Measurements from ENCODE around the gene NUDT15.

The NUDT15 gene

GRCh38 chr13:48009284-48009683 is 28.2 kb upstream of the NUDT15 start:
- no peaks in the 10 kb centered on the region for H3K27me3 ChIP-seq (ENCODE audit: control insufficient read depth, insufficient read depth, low read length)
- H3K4me1 ChIP-seq (ENCODE audit: control insufficient read depth, insufficient read depth, low read length), result peaks cover 11% of the 10 kb centered on the region

GRCh38 chr13:48010698-48011097 is 26.8 kb upstream of the NUDT15 start:
- H3K27me3 ChIP-seq (ENCODE audit: control insufficient read depth, insufficient read depth, low read length), result no peaks in the 10 kb centered on the region
- peaks cover 11% of the 10 kb centered on the region for H3K4me1 ChIP-seq (ENCODE audit: control insufficient read depth, insufficient read depth, low read length)
- no peak overlapping the region for H3K9ac ChIP-seq (ENCODE audit: low read depth, low read length)
- H3K4me2 ChIP-seq (ENCODE audit: low read length), result no peak overlapping the region
- H3K36me3 ChIP-seq (ENCODE audit: insufficient read depth, low read length), result no peaks in the 10 kb centered on the region
- no peak overlapping the region for H3K4me3 ChIP-seq (ENCODE audit: low read length)
- no peaks in the 10 kb centered on the region for H3K9me3 ChIP-seq (replicated peaks; ENCODE audit: low read length)

More at GRCh38 chr13:48009284-48009683, 28.2 kb upstream of the NUDT15 start:
- H3K9me3 ChIP-seq (replicated peaks; ENCODE audit: low read length), result no peaks in the 10 kb centered on the region
- peak overlapping the region; percentile 32 for H3K4me2 ChIP-seq (ENCODE audit: low read length)
- H3K4me3 ChIP-seq (ENCODE audit: low read length), result no peak overlapping the region
- H3K36me3 ChIP-seq (ENCODE audit: insufficient read depth, low read length), result no peaks in the 10 kb centered on the region
- peak overlapping the region; percentile 34 for H3K9ac ChIP-seq (ENCODE audit: low read depth, low read length)

GRCh38 chr13:48012668-48013067 is 24.9 kb upstream of the NUDT15 start:
- no peaks in the 10 kb centered on the region for H3K36me3 ChIP-seq (ENCODE audit: insufficient read depth, low read length)
- no peaks in the 10 kb centered on the region for H3K27me3 ChIP-seq (ENCODE audit: control insufficient read depth, insufficient read depth, low read length)
- no peaks in the 10 kb centered on the region for H3K9me3 ChIP-seq (replicated peaks; ENCODE audit: low read length)
- H3K9ac ChIP-seq (ENCODE audit: low read depth, low read length), result no peak overlapping the region
- H3K4me1 ChIP-seq (ENCODE audit: control insufficient read depth, insufficient read depth, low read length), result peaks cover 11% of the 10 kb centered on the region
- no peak overlapping the region for H3K4me2 ChIP-seq (ENCODE audit: low read length)
- no peak overlapping the region for H3K4me3 ChIP-seq (ENCODE audit: low read length)

GRCh38 chr13:48014359-48014758 is 23.2 kb upstream of the NUDT15 start:
- Histone ChIP-seq H3K27me3 (ENCODE audit: control insufficient read depth, insufficient read depth, low read length) (no peaks in the 10 kb centered on the region), H3K4me2 (ENCODE audit: low read length) (no peak overlapping the region), H3K9ac (ENCODE audit: low read depth, low read length) (no peak overlapping the region), H3K36me3 (ENCODE audit: insufficient read depth, low read length) (no peaks in the 10 kb centered on the region), H3K4me3 (ENCODE audit: low read length) (no peak overlapping the region), H3K4me1 (ENCODE audit: control insufficient read depth, insufficient read depth, low read length) (peaks cover 4% of the 10 kb centered on the region), H3K9me3 (replicated peaks; ENCODE audit: low read length) (no peaks in the 10 kb centered on the region)

- no peaks in the 10 kb centered on the region for H3K4me1 ChIP-seq (ENCODE audit: control insufficient read depth, insufficient read depth, low read length)
Measured at GRCh38 chr13:48018637-48019036, 18.9 kb upstream of the NUDT15 start.

GRCh38 chr13:48019796-48020195 is 17.7 kb upstream of the NUDT15 start:
- H3K27me3 ChIP-seq (ENCODE audit: control insufficient read depth, insufficient read depth, low read length), result no peaks in the 10 kb centered on the region
- no peaks in the 10 kb centered on the region for H3K4me1 ChIP-seq (ENCODE audit: control insufficient read depth, insufficient read depth, low read length)
- no peak overlapping the region for H3K4me2 ChIP-seq (ENCODE audit: low read length)
- no peaks in the 10 kb centered on the region for H3K9me3 ChIP-seq (replicated peaks; ENCODE audit: low read length)
- H3K4me3 ChIP-seq (ENCODE audit: low read length), result no peak overlapping the region
- H3K9ac ChIP-seq (ENCODE audit: low read depth, low read length), result no peak overlapping the region
- H3K36me3 ChIP-seq (ENCODE audit: insufficient read depth, low read length), result no peaks in the 10 kb centered on the region

More at GRCh38 chr13:48018637-48019036, 18.9 kb upstream of the NUDT15 start:
- Histone ChIP-seq H3K9me3 (replicated peaks; ENCODE audit: low read length) (no peaks in the 10 kb centered on the region), H3K9ac (ENCODE audit: low read depth, low read length) (no peak overlapping the region), H3K4me2 (ENCODE audit: low read length) (no peak overlapping the region), H3K4me3 (ENCODE audit: low read length) (no peak overlapping the region), H3K36me3 (ENCODE audit: insufficient read depth, low read length) (no peaks in the 10 kb centered on the region), H3K27me3 (ENCODE audit: control insufficient read depth, insufficient read depth, low read length) (no peaks in the 10 kb centered on the region)

- Histone ChIP-seq H3K9ac (ENCODE audit: low read depth, low read length) (no peak overlapping the region), H3K4me2 (ENCODE audit: low read length) (no peak overlapping the region), H3K4me3 (ENCODE audit: low read length) (no peak overlapping the region), H3K27me3 (ENCODE audit: control insufficient read depth, insufficient read depth, low read length) (no peaks in the 10 kb centered on the region), H3K4me1 (ENCODE audit: control insufficient read depth, insufficient read depth, low read length) (no peaks in the 10 kb centered on the region), H3K9me3 (replicated peaks; ENCODE audit: low read length) (peaks cover 2% of the 10 kb centered on the region), H3K36me3 (ENCODE audit: insufficient read depth, low read length) (no peaks in the 10 kb centered on the region)
Measured at GRCh38 chr13:48028066-48028465, 9.5 kb upstream of the NUDT15 start.

GRCh38 chr13:48029859-48030258 is 7.7 kb upstream of the NUDT15 start:
- no peaks in the 10 kb centered on the region for H3K36me3 ChIP-seq (ENCODE audit: insufficient read depth, low read length)
- peaks cover 2% of the 10 kb centered on the region for H3K9me3 ChIP-seq (replicated peaks; ENCODE audit: low read length)
- H3K4me3 ChIP-seq (ENCODE audit: low read length), result no peak overlapping the region
- H3K27me3 ChIP-seq (ENCODE audit: control insufficient read depth, insufficient read depth, low read length), result no peaks in the 10 kb centered on the region
- H3K9ac ChIP-seq (ENCODE audit: low read depth, low read length), result no peak overlapping the region
- no peak overlapping the region for H3K4me2 ChIP-seq (ENCODE audit: low read length)
- H3K4me1 ChIP-seq (ENCODE audit: control insufficient read depth, insufficient read depth, low read length), result no peaks in the 10 kb centered on the region

GRCh38 chr13:48038761-48039160 is 1.2 kb downstream of the NUDT15 start:
- Histone ChIP-seq H3K4me3 (ENCODE audit: low read length) (peak overlapping the region; percentile 91), H3K9ac (ENCODE audit: low read depth, low read length) (peak overlapping the region; percentile 92), H3K9me3 (replicated peaks; ENCODE audit: low read length) (no peaks in the 10 kb centered on the region), H3K4me2 (ENCODE audit: low read length) (peak overlapping the region; percentile 99), H3K36me3 (ENCODE audit: insufficient read depth, low read length) (peaks cover 13% of the 10 kb centered on the region), H3K4me1 (ENCODE audit: control insufficient read depth, insufficient read depth, low read length) (peaks cover 33% of the 10 kb centered on the region), H3K27me3 (ENCODE audit: control insufficient read depth, insufficient read depth, low read length) (no peaks in the 10 kb centered on the region)

GRCh38 chr13:48040049-48040448 is 2.5 kb downstream of the NUDT15 start:
- no peaks in the 10 kb centered on the region for H3K27me3 ChIP-seq (ENCODE audit: control insufficient read depth, insufficient read depth, low read length)
- H3K9ac ChIP-seq (ENCODE audit: low read depth, low read length), result no peak overlapping the region
- peaks cover 40% of the 10 kb centered on the region for H3K4me1 ChIP-seq (ENCODE audit: control insufficient read depth, insufficient read depth, low read length)
- no peak overlapping the region for H3K4me3 ChIP-seq (ENCODE audit: low read length)
- no peaks in the 10 kb centered on the region for H3K9me3 ChIP-seq (replicated peaks; ENCODE audit: low read length)
- no peak overlapping the region for H3K4me2 ChIP-seq (ENCODE audit: low read length)
- H3K36me3 ChIP-seq (ENCODE audit: insufficient read depth, low read length), result peaks cover 13% of the 10 kb centered on the region

GRCh38 chr13:48040896-48041295 is 3.4 kb downstream of the NUDT15 start:
- Histone ChIP-seq H3K27me3 (ENCODE audit: control insufficient read depth, insufficient read depth, low read length) (no peaks in the 10 kb centered on the region), H3K9ac (ENCODE audit: low read depth, low read length) (no peak overlapping the region), H3K9me3 (replicated peaks; ENCODE audit: low read length) (no peaks in the 10 kb centered on the region), H3K36me3 (ENCODE audit: insufficient read depth, low read length) (peaks cover 15% of the 10 kb centered on the region), H3K4me3 (ENCODE audit: low read length) (no peak overlapping the region), H3K4me1 (ENCODE audit: control insufficient read depth, insufficient read depth, low read length) (peaks cover 40% of the 10 kb centered on the region), H3K4me2 (ENCODE audit: low read length) (no peak overlapping the region)

GRCh38 chr13:48042894-48043293 is 5.4 kb downstream of the NUDT15 start:
- Histone ChIP-seq H3K27me3 (ENCODE audit: control insufficient read depth, insufficient read depth, low read length) (no peaks in the 10 kb centered on the region), H3K9me3 (replicated peaks; ENCODE audit: low read length) (no peaks in the 10 kb centered on the region), H3K4me1 (ENCODE audit: control insufficient read depth, insufficient read depth, low read length) (peaks cover 29% of the 10 kb centered on the region), H3K4me2 (ENCODE audit: low read length) (no peak overlapping the region), H3K4me3 (ENCODE audit: low read length) (no peak overlapping the region), H3K9ac (ENCODE audit: low read depth, low read length) (no peak overlapping the region), H3K36me3 (ENCODE audit: insufficient read depth, low read length) (peaks cover 17% of the 10 kb centered on the region)

Measured in skeletal muscle satellite cell (primary cell).